H9 (cell line): ENCODE data around the gene NDST1. TPM values are rescaled to one million over a fixed set of nuclear protein-coding genes. Genes with fewer than 3 reads are reported as not detected.

Source experiments
- DNase-seq: peaks from one replicate; pipeline ENCODE4 v3.0.0-alpha.2; 2017
- H2AFZ ChIP-seq: one replicate; pipeline ENCODE4 v1.6.1; 2013; ENCODE audit warnings: mild to moderate bottlenecking, low read length, control low read depth, moderate library complexity
- H2AK5ac ChIP-seq: 2 replicates; pipeline ENCODE4 v1.6.1; 2013; ENCODE audit warnings: low read length, control low read depth, mixed read lengths; ENCODE audit not compliant: insufficient read length
- H2BK120ac ChIP-seq: one replicate; pipeline ENCODE4 v1.6.1; 2013; ENCODE audit warnings: low read depth, mild to moderate bottlenecking, low read length, control low read depth, inconsistent platforms; ENCODE audit not compliant: poor library complexity, severe bottlenecking
- H2BK12ac ChIP-seq: 2 replicates; pipeline ENCODE4 v1.6.1; 2013; ENCODE audit warnings: low read length, control low read depth, mixed read lengths, low read depth; ENCODE audit not compliant: insufficient read length
- H2BK15ac ChIP-seq: 2 replicates; pipeline ENCODE4 v1.6.1; 2013; ENCODE audit warnings: low read depth, low read length, control low read depth
- H2BK20ac ChIP-seq: one replicate; pipeline ENCODE4 v1.6.1; 2013; ENCODE audit warnings: low read depth, mild to moderate bottlenecking, low read length, control low read depth, inconsistent platforms; ENCODE audit not compliant: poor library complexity, severe bottlenecking
- H2BK5ac ChIP-seq: 2 replicates; pipeline ENCODE4 v1.6.1; 2013; ENCODE audit warnings: low read length, control low read depth, mixed read lengths; ENCODE audit not compliant: insufficient read length
- H3K14ac ChIP-seq: 2 replicates; pipeline ENCODE4 v1.6.1; 2013; ENCODE audit warnings: low read length, control low read depth; ENCODE audit not compliant: insufficient read depth
- H3K18ac ChIP-seq: 2 replicates; pipeline ENCODE4 v1.6.1; 2013; ENCODE audit warnings: low read depth, mild to moderate bottlenecking, mixed read lengths, low read length, control low read depth; ENCODE audit not compliant: insufficient read length
- H3K23ac ChIP-seq: 2 replicates; pipeline ENCODE4 v1.6.1; 2013; ENCODE audit warnings: low read length, control low read depth, mixed read lengths, low read depth; ENCODE audit not compliant: insufficient read length
- H3K23me2 ChIP-seq: 2 replicates; pipeline ENCODE4 v1.6.1; 2013; ENCODE audit warnings: low read depth, mild to moderate bottlenecking, mixed read lengths, low read length, control low read depth; ENCODE audit not compliant: insufficient read length, poor library complexity, severe bottlenecking
- H3K27ac ChIP-seq: 2 replicates; pipeline ENCODE4 v1.5.1; 2013; ENCODE audit warnings: low read length, control low read depth, mixed read lengths, low read depth; ENCODE audit not compliant: insufficient read length
- H3K27me3 ChIP-seq: 2 replicates; pipeline ENCODE4 v1.6.1; 2013; ENCODE audit warnings: low read length, control low read depth, inconsistent platforms; ENCODE audit not compliant: insufficient read depth
- H3K4ac ChIP-seq: 2 replicates; pipeline ENCODE4 v1.6.1; 2013; ENCODE audit warnings: low read depth, mild to moderate bottlenecking, control low read depth, inconsistent platforms, low read length, moderate library complexity
- H3K4me1 ChIP-seq: 2 replicates; pipeline ENCODE4 v1.6.1; 2013; ENCODE audit warnings: low read length, control low read depth, inconsistent platforms; ENCODE audit not compliant: insufficient read depth
- H3K4me2 ChIP-seq: 2 replicates; pipeline ENCODE4 v1.6.1; 2013; ENCODE audit warnings: low read length, control low read depth, mixed read lengths; ENCODE audit not compliant: insufficient read length, insufficient read depth
- H3K56ac ChIP-seq: 2 replicates; pipeline ENCODE4 v1.6.1; 2013; ENCODE audit warnings: low read depth, mild to moderate bottlenecking, mixed read lengths, low read length, control low read depth; ENCODE audit not compliant: insufficient read length
- H3K79me1 ChIP-seq: 2 replicates; pipeline ENCODE4 v1.6.1; 2013; ENCODE audit warnings: low read depth, mild to moderate bottlenecking, moderate library complexity, low read length, control low read depth, inconsistent platforms; ENCODE audit not compliant: insufficient read depth, poor library complexity, severe bottlenecking
- H3K79me2 ChIP-seq: 2 replicates; pipeline ENCODE4 v1.6.1; 2013; ENCODE audit warnings: low read length, control low read depth, inconsistent platforms; ENCODE audit not compliant: insufficient read depth
- H3K9ac ChIP-seq: 2 replicates; pipeline ENCODE4 v1.6.1; 2013; ENCODE audit warnings: low read length, control low read depth, mixed read lengths; ENCODE audit not compliant: insufficient read length; ENCODE audit errors: extremely low read depth
- H3K9me3 ChIP-seq: one replicate; pipeline ENCODE4 v1.6.1; 2013; ENCODE audit warnings: low read depth, low read length, inconsistent platforms; ENCODE audit not compliant: control insufficient read depth
- H3T11ph ChIP-seq: one replicate; pipeline ENCODE4 v1.6.1; 2013; ENCODE audit warnings: mild to moderate bottlenecking, low read length, control low read depth, inconsistent platforms
- H4K20me1 ChIP-seq: one replicate; pipeline ENCODE4 v1.6.1; 2013; ENCODE audit not compliant: control insufficient read depth, insufficient read length, insufficient read depth
- H4K5ac ChIP-seq: 2 replicates; pipeline ENCODE4 v1.6.1; 2013; ENCODE audit warnings: low read depth, mild to moderate bottlenecking, mixed read lengths, low read length, control low read depth; ENCODE audit not compliant: insufficient read length
- H4K8ac ChIP-seq: replicated peaks from 2 replicates; pipeline ENCODE4 v1.6.1; 2013; ENCODE audit warnings: low read length, control low read depth, mixed read lengths, low read depth; ENCODE audit not compliant: insufficient read length
- H4K91ac ChIP-seq: 2 replicates; pipeline ENCODE4 v1.6.1; 2013; ENCODE audit warnings: low read depth, mild to moderate bottlenecking, moderate library complexity, mixed read lengths, low read length, control low read depth; ENCODE audit not compliant: insufficient read length
- H3K27ac Mint-ChIP-seq, 3 experiments: 2 replicates in 2 of 3; 3 replicates in 1 of 3; pipeline ENCODE4 v1.8.0; 2020 to 2021; ENCODE audit warnings: mixed read lengths in 3 of 3, mild to moderate bottlenecking in 1 of 3, moderate library complexity in 1 of 3
- H3K27me3 Mint-ChIP-seq: 2 replicates; pipeline ENCODE4 v1.8.0; 2021; ENCODE audit warnings: low read depth, mild to moderate bottlenecking, moderate library complexity, mixed read lengths
- H3K36me3 Mint-ChIP-seq, 3 experiments: 2 replicates in 2 of 3; 3 replicates in 1 of 3; pipeline ENCODE4 v1.8.0; 2020 to 2021; ENCODE audit warnings: low read depth in 3 of 3, mixed read lengths in 3 of 3; ENCODE audit not compliant: insufficient read depth in 1 of 3
- H3K4me1 Mint-ChIP-seq, 2 experiments: 2 replicates each; pipeline ENCODE4 v1.8.0; 2020; ENCODE audit warnings: mixed read lengths in 2 of 2
- H3K4me3 Mint-ChIP-seq, 2 experiments: 2 replicates in 1 of 2; 3 replicates in 1 of 2; pipeline ENCODE4 v1.8.0; 2020 to 2021; ENCODE audit warnings: mild to moderate bottlenecking in 2 of 2, mixed read lengths in 2 of 2, moderate library complexity in 1 of 2
- H3K9me3 Mint-ChIP-seq, 2 experiments: 2 replicates in 1 of 2; 3 replicates in 1 of 2; pipeline ENCODE4 v1.8.0; 2020; ENCODE audit warnings: mild to moderate bottlenecking in 2 of 2, mixed read lengths in 2 of 2, moderate library complexity in 1 of 2
- WGBS: extraction: QIAGEN DNeasy Blood & Tissue Kit; methylation state at CpG from one replicate; pipeline ENCODE4 v1.1.7; 2013; ENCODE audit warnings: missing lambda C conversion rate, low lambda C conversion rate, mixed read lengths; ENCODE audit not compliant: insufficient read length; ENCODE audit errors: extremely low coverage; 5-methylcytosine and 5-hydroxymethylcytosine counted together
- total RNA-seq: library from RNA; stranded (reverse); gene quantifications from 2 replicates; pipeline ENCODE4 v1.2.1, GENCODE V29; 2021
- TF ChIP-seq, protein P1 (sequence below): fragments of 200-600 bp; sonication (generic); conservative IDR thresholded peaks from 3 replicates; pipeline ENCODE4 v1.8.0; 2021; ENCODE audit warnings: antibody characterized with exemption, mild to moderate bottlenecking

The NDST1 gene
- total RNA-seq, 1 experiment from 2014 or later: 65.5 TPM

DNA sequence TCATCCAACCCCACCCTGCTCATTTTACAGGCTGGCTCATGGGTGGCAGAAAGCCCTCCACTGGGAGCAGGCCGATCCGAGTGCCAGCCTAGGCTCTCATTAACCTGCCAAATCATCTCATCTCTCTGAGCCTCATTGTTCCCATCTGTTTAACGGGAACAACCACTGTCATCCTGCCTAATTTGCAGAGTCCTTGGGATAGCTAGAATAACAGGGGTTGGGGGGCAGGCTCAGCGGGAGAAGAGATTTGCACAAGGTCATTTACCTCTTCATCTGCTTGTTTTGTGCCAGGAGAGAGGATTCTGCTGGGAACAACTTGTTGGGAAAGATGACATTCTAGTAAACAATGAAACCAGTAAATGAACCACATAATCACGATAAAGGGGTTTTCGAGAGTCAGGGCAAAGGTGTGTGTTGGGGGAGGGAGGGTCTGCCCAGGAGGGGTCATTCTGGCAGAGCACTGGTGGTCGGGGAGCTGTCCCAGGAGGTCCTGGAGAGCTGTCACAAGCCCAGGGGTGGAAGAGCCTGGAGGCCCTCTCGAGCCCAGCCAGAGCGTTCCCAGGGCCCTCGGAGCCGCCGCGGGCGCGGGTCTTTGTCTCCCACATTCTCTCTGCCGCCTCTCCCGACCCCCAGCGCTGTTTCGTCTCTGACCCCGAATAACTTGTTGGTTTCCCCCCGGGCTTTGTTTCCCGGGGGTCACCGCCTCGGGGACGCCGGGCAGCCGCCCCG lies 22.8 kb upstream of the NDST1 start:
- peak; percentile 61 for DNase-seq
- Mint-ChIP-seq H3K4me1 (peaks cover 61% of the 10 kb centered on the region in 2 experiments), H3K27ac (peak overlapping the region; percentile 54 to 88 (median 59); a peak in 5 of 7 replicates), H3K27me3 (no peaks in the 10 kb centered on the region), H3K4me3 (peak overlapping the region; percentile 69 to 84), H3K36me3 (no peaks in the 10 kb centered on the region), H3K9me3 (no peaks in the 10 kb centered on the region)
- peaks cover 23% of the 10 kb centered on the region; the same call in 1 of the 2 replicates for H3K79me2 ChIP-seq
- H2BK5ac ChIP-seq: no peak overlapping the region
- peaks cover 2% of the 10 kb centered on the region for H4K20me1 ChIP-seq
- H3K79me1 ChIP-seq: peaks cover 5% of the 10 kb centered on the region
- H2AFZ ChIP-seq: no peak overlapping the region
- peak overlapping the region; percentile 86 for H3K18ac ChIP-seq
- H2AK5ac ChIP-seq: no peak overlapping the region
- no peak overlapping the region for H3K23ac ChIP-seq
- H2BK15ac ChIP-seq: no peak overlapping the region
- no peak overlapping the region for H4K8ac ChIP-seq
- no peak overlapping the region for H3T11ph ChIP-seq
- peak overlapping the region; percentile 38 for H3K4me2 ChIP-seq
- H3K9me3 ChIP-seq: no peaks in the 10 kb centered on the region
- no peaks in the 10 kb centered on the region for H3K27me3 ChIP-seq
- no peak overlapping the region for H2BK20ac ChIP-seq
- H3K4ac ChIP-seq: no peak overlapping the region; the same call in 1 of the 2 replicates
- H3K56ac ChIP-seq: no peak overlapping the region
- peaks cover 16% of the 10 kb centered on the region for H3K4me1 ChIP-seq
- H3K23me2 ChIP-seq: no peaks in the 10 kb centered on the region
- TF ChIP-seq, protein P1, sequence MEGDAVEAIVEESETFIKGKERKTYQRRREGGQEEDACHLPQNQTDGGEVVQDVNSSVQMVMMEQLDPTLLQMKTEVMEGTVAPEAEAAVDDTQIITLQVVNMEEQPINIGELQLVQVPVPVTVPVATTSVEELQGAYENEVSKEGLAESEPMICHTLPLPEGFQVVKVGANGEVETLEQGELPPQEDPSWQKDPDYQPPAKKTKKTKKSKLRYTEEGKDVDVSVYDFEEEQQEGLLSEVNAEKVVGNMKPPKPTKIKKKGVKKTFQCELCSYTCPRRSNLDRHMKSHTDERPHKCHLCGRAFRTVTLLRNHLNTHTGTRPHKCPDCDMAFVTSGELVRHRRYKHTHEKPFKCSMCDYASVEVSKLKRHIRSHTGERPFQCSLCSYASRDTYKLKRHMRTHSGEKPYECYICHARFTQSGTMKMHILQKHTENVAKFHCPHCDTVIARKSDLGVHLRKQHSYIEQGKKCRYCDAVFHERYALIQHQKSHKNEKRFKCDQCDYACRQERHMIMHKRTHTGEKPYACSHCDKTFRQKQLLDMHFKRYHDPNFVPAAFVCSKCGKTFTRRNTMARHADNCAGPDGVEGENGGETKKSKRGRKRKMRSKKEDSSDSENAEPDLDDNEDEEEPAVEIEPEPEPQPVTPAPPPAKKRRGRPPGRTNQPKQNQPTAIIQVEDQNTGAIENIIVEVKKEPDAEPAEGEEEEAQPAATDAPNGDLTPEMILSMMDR: no peak
- H3K9ac ChIP-seq: peak overlapping the region; percentile 9
- no peak overlapping the region for H4K91ac ChIP-seq
- H2BK120ac ChIP-seq: no peak overlapping the region
- H2BK12ac ChIP-seq: no peak overlapping the region
- WGBS: no CpG with 5 or more reads among the region's 28 CpGs
- peak overlapping the region; percentile 78; the same call in 1 of the 2 replicates for H3K14ac ChIP-seq
- no peak overlapping the region for H4K5ac ChIP-seq
- H3K27ac ChIP-seq: no peak overlapping the region
